Mesendoderm (in vitro differentiated cells): ENCODE data around the gene STAM2. TPM values are rescaled to one million over a fixed set of nuclear protein-coding genes. Genes with fewer than 3 reads are reported as not detected.

Experiments used
- small RNA-seq: library from polyadenylated mRNA; stranded (forward); fragments of <200 nt; extraction: miRNeasy Mini kit (QIAGEN cat#:217004); gene quantifications from one replicate; pipeline ENCODE3, GENCODE V24; 2013; ENCODE audit not compliant: insufficient read depth

STAM2 gene

Small RNAs within 50 kb of the gene (small RNA-seq; reads per million reads assigned to genes)
- not detected for gene RPL30P2
